Neuronal stem cell (in vitro differentiated cells): Measurements from ENCODE around the gene ATRN. TPM values are rescaled to one million over a fixed set of nuclear protein-coding genes. Genes with fewer than 3 reads are reported as not detected.

ENCODE experiments used
- DNase-seq: peaks from one replicate; pipeline ENCODE4 v3.0.0-alpha.2; 2013; ENCODE audit warnings: low spot score
- H2AFZ ChIP-seq: one replicate; pipeline ENCODE4 v1.6.1; 2013; ENCODE audit warnings: mild to moderate bottlenecking, low read length, inconsistent platforms
- H2AK5ac ChIP-seq: 2 replicates; pipeline ENCODE4 v1.6.1; 2013; ENCODE audit warnings: low read depth, mild to moderate bottlenecking, inconsistent platforms, low read length, moderate library complexity, mixed read lengths
- H2BK120ac ChIP-seq: 2 replicates; pipeline ENCODE4 v1.6.1; 2013; ENCODE audit warnings: low read depth, mild to moderate bottlenecking, inconsistent platforms, low read length, moderate library complexity, mixed read lengths
- H2BK12ac ChIP-seq: one replicate; pipeline ENCODE4 v1.6.1; 2013; ENCODE audit warnings: low read length, inconsistent platforms
- H2BK15ac ChIP-seq: 2 replicates; pipeline ENCODE4 v1.6.1; 2013; ENCODE audit warnings: mild to moderate bottlenecking, low read length, inconsistent platforms, mixed read lengths
- H2BK5ac ChIP-seq: one replicate; pipeline ENCODE4 v1.6.1; 2013; ENCODE audit warnings: inconsistent platforms, mild to moderate bottlenecking, low read length, moderate library complexity
- H3K14ac ChIP-seq: one replicate; pipeline ENCODE4 v1.6.1; 2013; ENCODE audit warnings: low read length, inconsistent platforms
- H3K18ac ChIP-seq: 2 replicates; pipeline ENCODE4 v1.6.1; 2013; ENCODE audit warnings: low read length, inconsistent platforms
- H3K23ac ChIP-seq: 2 replicates; pipeline ENCODE4 v1.6.1; 2013; ENCODE audit warnings: low read depth, mild to moderate bottlenecking, mixed read lengths, low read length, inconsistent platforms; ENCODE audit not compliant: poor library complexity
- H3K27ac ChIP-seq: replicated peaks from 3 replicates; pipeline ENCODE4 v1.5.1; 2013; ENCODE audit warnings: low read length, inconsistent platforms
- H3K27me3 ChIP-seq, 3 experiments: 2 replicates each; pipeline ENCODE4 v1.6.1; 2013; ENCODE audit warnings: low read length in 3 of 3, mild to moderate bottlenecking in 2 of 3, inconsistent platforms in 1 of 3, low read depth in 1 of 3, mixed read lengths in 1 of 3, moderate library complexity in 1 of 3; ENCODE audit not compliant: control insufficient read depth in 3 of 3, insufficient read depth in 3 of 3
- H3K36me3 ChIP-seq, 2 donors: replicated peaks in 1 of 2; 2 replicates each; pipeline ENCODE4 v1.6.1; 2013; ENCODE audit warnings: low read length in 2 of 2; ENCODE audit not compliant: control insufficient read depth in 2 of 2, insufficient read depth in 2 of 2
- H3K4ac ChIP-seq: 2 replicates; pipeline ENCODE4 v1.6.1; 2013; ENCODE audit warnings: inconsistent platforms, mild to moderate bottlenecking, low read length, moderate library complexity
- H3K4me1 ChIP-seq, 2 donors: 1 replicate in 1 of 2; 2 replicates in 1 of 2; pipeline ENCODE4 v1.6.1; 2013; ENCODE audit warnings: low read length in 2 of 2, low read depth in 1 of 2; ENCODE audit not compliant: control insufficient read depth in 2 of 2, insufficient read depth in 1 of 2
- H3K4me2 ChIP-seq: one replicate; pipeline ENCODE4 v1.6.1; 2013; ENCODE audit warnings: mild to moderate bottlenecking, low read length, inconsistent platforms; ENCODE audit not compliant: insufficient read depth, poor library complexity, severe bottlenecking
- H3K4me3 ChIP-seq, 2 donors: 2 replicates each; pipeline ENCODE4 v1.5.1; 2013; ENCODE audit warnings: low read length in 2 of 2, mild to moderate bottlenecking in 2 of 2, inconsistent platforms in 1 of 2, moderate library complexity in 1 of 2
- H3K79me1 ChIP-seq: one replicate; pipeline ENCODE4 v1.6.1; 2013; ENCODE audit warnings: low read depth, mild to moderate bottlenecking, inconsistent platforms, low read length, moderate library complexity
- H3K9ac ChIP-seq: one replicate; pipeline ENCODE4 v1.6.1; 2013; ENCODE audit warnings: mild to moderate bottlenecking, low read depth, low read length, inconsistent platforms; ENCODE audit not compliant: poor library complexity
- H3K9me3 ChIP-seq, 2 donors: replicated peaks in 1 of 2; 2 replicates each; pipeline versions ENCODE3 to v1.6.1; 2013; ENCODE audit warnings: low read length in 2 of 2, mild to moderate bottlenecking in 2 of 2, inconsistent platforms in 1 of 2, low read depth in 1 of 2, mixed read lengths in 1 of 2, moderate library complexity in 1 of 2; ENCODE audit not compliant: control insufficient read depth in 2 of 2, insufficient read depth in 1 of 2
- H4K8ac ChIP-seq: one replicate; pipeline ENCODE4 v1.6.1; 2013; ENCODE audit warnings: low read depth, mild to moderate bottlenecking, inconsistent platforms, low read length, moderate library complexity
- H4K91ac ChIP-seq: one replicate; pipeline ENCODE4 v1.6.1; 2013; ENCODE audit warnings: low read length, low read depth, mild to moderate bottlenecking, inconsistent platforms; ENCODE audit not compliant: poor library complexity
- WGBS, 2 donors: extraction: QIAGEN DNeasy Blood & Tissue Kit; methylation state at CpG; one replicate each; pipeline ENCODE4 v1.1.7; 2013; ENCODE audit warnings: missing lambda C conversion rate in 2 of 2, mixed read lengths in 1 of 2; ENCODE audit not compliant: insufficient read length in 2 of 2, insufficient replicate concordance in 1 of 2; ENCODE audit errors: extremely low coverage in 2 of 2; 5-methylcytosine and 5-hydroxymethylcytosine counted together
- small RNA-seq: library from polyadenylated mRNA; stranded (forward); fragments of <200 nt; extraction: miRNeasy Mini kit (QIAGEN cat#:217004); gene quantifications from one replicate; pipeline ENCODE3, GENCODE V24; 2013; ENCODE audit not compliant: insufficient read depth

ATRN gene

DNA sequence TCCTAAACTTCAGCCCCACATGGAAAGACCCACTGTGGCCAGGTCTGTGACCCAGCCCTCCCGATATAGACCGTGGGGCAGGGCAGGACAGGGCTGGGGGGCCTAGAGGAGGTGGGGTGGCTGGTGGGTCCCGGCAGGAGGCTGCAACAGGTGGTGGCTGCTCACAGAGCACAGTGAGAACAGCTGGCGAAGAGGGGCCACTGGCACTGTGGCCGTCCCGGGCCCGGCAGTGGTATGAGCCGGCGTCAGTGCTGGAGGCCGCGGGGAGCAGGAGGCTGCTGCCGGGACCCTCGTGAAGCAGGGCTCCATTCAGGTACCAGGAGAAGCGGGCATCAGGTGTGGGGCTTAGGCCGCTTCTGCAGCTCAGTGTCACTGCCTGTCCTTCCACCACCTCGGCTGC, 228.2 kb downstream of the ATRN start:
- no peaks in the 10 kb centered on the region for H3K4me1 ChIP-seq
- no peak overlapping the region for H2BK15ac ChIP-seq
- no peaks in the 10 kb centered on the region for H3K36me3 ChIP-seq
- no peak overlapping the region for H2BK12ac ChIP-seq
- no CpG with 5 or more reads among the region's 16 CpGs for WGBS, 2 donors
- no peak overlapping the region for H3K4me2 ChIP-seq
- peak overlapping the region; percentile 5 for H3K18ac ChIP-seq
- H3K4ac ChIP-seq: no peak overlapping the region
- peak overlapping the region; percentile 44 for H3K23ac ChIP-seq
- H3K9ac ChIP-seq: no peak overlapping the region
- no peak overlapping the region for H3K14ac ChIP-seq
- no peak overlapping the region for H4K8ac ChIP-seq
- H3K27ac ChIP-seq: no peak overlapping the region
- peak overlapping the region; percentile 4 for H2AK5ac ChIP-seq
- no peak overlapping the region for H3K4me3 ChIP-seq
- DNase-seq: no peak
- no peak overlapping the region for H2BK120ac ChIP-seq
- no peak overlapping the region for H2BK5ac ChIP-seq
- peaks cover 0 to 6% (median 0%) of the 10 kb centered on the region in 3 experiments for H3K27me3 ChIP-seq
- H3K9me3 ChIP-seq: peaks cover 0 to 6% of the 10 kb centered on the region in 2 donors
- H4K91ac ChIP-seq: no peak overlapping the region
- no peak overlapping the region for H2AFZ ChIP-seq
- H3K79me1 ChIP-seq: no peaks in the 10 kb centered on the region

Small RNA genes lying within 50 kb of the gene (small RNA-seq; reads per million reads assigned to genes)
- gene AL353193.1: not detected
